Hematopoietic multipotent progenitor cell treated with erythropoietin and hydrocortisone succinate and interleukin-3 and kit ligand, for 6 days (in vitro differentiated cells): ENCODE measurements around the gene CISH.

Experiments used
- DNase-seq: peaks from one replicate; pipeline ENCODE4 v3.0.0-alpha.2; 2015

The CISH gene, protein sequence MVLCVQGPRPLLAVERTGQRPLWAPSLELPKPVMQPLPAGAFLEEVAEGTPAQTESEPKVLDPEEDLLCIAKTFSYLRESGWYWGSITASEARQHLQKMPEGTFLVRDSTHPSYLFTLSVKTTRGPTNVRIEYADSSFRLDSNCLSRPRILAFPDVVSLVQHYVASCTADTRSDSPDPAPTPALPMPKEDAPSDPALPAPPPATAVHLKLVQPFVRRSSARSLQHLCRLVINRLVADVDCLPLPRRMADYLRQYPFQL

DNA sequence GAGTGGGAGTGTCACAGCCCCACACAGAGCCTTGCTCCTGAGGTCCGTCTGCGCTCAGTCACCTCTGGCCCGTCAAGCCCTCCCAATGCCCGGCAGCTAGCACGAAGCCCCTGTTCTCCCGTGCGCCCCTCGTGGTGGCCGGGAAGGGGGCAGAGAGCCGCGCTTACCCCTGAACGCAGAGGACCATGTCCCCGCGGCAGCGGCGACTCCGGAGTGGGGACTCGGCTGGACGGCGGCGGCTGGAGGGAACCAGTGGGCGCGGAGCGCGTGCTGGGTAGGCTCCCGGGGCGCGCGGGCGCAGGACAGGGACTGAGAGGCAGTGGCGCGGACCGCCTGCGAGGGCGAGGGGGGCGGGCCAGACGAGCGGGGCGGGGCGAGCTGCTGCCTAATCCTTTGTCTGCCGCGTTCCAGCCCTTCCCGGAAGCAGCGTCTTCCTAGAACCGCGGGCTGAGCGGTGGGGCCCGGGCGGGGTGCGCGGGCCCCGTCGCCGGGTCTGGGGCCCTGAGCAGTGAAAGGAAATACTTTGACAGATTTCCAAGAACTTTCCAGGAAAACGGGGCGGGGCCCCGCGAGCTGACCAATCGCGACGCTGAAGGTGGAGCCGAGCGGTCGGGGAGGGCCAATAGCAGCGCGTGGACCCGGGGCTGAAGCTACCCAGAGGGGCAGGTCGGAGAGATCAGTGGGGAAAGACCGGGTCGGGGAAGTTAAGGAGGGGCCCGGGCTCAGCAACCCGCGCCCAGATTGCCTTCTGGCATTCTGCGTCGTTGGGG lies at the start of gene CISH:
Gene CISH, minus strand, starts transcription at position 311 of the 770 bp plus-strand sequence. Its CDS starts 124 bp downstream, at position 187.
- DNase-seq, result peak; percentile 99

DNA sequence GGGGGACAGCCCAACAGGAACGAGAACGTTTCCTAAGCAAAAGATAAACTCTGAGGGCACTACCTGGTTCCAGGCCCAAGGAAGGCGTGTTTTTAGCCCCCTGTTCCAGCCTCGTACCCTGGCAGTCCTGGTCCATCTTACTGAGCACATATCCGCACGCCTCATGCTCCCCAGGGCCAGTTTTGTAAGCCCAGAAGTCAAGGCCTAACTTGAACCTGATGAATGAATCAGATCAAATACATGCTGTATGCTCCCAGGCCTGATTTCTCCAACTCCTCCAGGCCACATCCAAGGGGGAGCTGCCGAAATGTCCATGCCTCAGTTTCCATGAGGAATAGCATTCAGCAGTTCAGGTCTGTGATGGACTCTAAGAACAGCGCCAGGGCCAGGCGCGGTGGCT lies 48.8 kb upstream of the CISH start:
- no peak for DNase-seq

DNA sequence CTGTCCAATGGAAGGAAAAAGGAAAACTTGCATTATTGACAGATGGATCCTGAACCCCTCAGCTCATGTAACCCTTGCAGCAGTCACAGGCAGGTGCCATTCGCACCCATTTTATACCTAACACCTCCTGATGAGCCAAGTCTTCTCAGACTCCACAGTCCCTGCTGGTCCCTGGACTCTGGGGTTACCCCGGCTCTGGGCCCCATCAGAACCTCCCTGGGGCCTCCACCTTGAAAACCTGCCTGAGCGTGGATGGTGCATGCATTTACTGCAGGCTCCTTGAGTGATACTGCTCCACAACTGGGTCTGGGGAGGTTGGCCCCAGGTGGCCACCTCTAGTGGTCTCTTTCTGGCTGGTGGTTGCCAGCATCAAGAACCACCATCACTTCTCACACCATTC lies 47.3 kb upstream of the CISH start:
- no peak for DNase-seq

DNA sequence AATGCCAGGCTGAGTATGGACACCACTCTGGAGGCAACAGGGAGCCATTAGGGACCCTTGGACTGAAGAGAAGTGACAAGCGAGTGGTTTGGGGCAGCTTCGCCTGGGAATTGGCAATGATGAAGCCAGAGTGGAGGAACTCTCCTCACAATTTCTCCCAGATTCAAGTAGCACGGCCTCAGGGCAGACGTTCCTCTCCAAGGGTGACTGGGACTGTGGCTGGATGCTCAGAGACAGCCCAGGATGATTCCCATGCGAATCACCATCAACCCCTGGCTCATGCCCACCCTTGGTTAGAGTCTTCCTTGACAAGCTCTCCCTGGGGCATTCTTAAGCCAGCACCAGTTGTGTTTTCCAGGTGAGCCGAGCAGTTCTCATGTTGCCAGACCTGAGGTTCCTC lies 46.8 kb upstream of the CISH start:
- no peak for DNase-seq

DNA sequence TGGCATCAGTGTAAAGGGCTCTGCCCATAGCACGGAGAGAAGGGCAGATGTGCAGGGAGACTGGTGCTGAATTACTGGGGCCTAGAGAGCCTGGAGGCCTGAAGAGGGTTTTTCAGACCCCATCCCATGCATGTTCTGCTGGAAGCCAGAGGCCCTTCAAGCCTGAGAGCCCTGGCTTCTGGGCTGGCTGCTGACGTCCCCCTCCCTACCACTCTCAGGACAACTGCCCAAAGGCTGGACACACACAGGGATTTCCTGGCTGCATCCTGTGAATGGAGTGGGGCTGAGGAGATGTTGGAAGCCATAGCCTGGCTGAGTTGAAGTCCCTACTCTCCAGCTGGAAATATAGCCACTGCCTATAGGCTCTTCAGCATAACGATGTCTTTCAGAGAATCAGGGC lies 46.2 kb upstream of the CISH start:
- DNase-seq, result no peak

DNA sequence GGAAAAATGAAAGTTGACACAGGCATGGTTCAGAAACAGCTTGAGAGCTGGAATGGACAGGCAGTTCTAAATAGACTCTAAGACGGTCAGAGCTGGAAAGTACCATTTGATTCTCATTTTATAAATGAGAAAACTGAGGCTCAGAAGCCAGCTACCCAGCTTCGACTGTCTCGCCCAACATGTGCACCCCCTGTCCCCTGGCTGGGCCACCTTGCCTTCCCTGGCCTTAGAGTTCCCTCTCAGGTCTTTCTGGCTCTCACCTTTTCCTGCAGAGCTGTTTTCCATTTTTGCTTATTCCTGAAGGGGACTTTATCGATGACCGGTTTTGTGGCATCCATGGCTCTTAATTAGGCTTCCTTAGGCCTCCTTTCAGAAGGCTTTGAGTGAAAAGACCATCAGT lies 45.8 kb upstream of the CISH start:
- DNase-seq, result no peak

DNA sequence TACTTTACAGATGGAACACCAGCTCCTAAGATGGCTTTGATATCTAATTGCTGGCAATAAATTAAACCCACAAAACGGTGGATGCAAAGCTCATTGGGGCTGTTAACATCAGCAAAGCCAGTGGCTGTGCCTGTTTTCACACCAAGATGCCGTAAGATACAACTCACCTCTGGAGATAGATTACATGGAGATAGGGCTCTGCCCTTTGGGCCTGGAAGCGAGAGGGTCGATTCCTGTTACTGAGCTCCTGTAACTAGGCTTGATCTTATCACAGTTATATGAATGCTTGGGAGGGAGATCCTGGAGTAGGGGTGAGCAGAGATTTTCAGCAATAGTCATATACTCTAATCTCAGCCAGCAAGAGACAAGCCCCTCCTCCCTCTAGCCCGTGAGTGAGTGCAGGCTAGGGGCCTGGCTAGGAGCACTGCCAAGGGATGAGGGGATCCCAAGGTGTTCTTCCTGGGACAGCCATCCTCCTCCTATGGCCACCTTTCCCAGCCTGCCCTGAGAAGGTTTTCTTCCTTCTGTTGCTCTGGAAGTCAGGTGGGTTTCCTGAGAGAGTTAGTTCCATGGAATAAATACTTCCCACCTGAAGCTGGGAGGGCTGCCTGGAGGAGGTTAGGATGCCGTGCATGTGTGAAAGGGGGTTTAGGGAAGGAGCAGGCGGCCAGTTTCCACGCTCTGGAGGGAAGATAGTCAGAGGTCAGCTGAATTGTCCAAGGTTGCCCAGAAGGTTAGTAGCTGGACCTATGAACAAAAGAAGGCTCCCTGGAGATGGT lies 45.0 kb upstream of the CISH start:
- no peak for DNase-seq

DNA sequence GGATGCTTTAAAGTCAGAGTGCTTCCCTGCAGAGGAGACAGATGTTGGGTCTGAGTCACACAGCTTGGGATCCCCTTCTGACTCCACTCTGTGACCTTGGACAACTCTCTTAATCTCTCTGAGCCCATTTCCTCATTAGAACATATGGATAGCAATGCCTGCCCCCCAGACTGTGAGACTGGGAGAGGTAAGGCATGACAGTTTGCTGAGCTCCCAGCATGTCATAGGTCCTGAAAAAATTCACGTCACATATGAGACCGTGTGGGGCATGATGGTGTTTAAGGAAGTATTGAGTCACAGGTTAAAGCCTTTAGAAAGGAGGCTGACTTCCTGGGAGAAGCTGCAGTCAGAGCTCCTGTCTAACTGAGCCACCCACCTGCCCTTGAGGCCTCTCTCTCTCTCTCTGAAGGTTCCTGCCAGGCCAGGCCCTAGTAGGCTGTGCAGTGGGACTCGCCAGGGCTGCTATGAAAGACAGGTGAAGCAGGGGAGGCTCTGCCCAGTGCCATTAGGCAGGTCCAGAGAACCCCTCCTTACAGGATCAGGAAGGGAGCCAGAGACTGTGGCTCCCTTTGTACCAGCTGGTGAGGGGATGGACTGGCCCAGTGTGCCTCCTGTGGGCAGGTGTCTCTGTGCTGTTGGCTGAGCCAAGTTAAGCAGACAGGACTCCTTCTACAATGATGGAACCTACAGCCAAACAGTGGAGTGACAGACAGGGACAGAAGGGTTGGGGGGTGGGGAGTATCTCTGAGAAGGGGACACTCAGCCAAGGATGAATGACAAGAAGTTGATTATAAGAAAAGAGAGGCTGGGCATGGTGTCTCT lies 43.6 kb upstream of the CISH start:
- DNase-seq, result no peak

DNA sequence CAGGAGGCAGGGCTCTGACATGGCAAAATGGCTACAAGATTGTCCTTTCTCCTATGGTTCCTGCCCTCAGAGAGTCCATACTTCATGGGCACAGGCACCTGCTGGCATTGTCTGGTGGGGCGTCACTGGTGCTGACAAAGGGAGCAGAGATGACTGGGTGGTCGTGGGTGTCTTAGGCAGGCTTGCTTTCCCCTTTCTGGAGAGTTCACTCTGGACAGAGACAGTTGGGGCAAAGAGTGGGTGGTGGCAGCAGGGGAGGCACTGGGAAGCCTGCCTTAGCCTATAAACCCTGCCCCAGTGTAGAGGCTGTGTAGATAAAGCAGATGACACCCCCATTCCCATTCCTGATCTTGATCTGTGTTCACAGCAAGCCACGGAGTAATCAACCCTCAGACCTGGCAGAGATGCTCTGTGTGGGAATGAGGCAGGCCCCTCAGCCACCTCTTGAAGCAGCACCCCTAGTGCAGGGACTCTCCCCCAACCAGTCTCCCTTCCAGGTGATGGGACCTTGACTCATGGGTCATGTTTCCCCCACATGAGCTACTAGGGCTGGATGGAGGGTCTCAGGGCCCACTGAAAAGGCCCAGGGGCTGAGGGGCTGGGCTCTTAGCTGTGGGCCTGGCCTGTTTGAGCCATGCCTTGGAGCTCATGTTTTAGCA lies 42.5 kb upstream of the CISH start:
- no peak for DNase-seq

DNA sequence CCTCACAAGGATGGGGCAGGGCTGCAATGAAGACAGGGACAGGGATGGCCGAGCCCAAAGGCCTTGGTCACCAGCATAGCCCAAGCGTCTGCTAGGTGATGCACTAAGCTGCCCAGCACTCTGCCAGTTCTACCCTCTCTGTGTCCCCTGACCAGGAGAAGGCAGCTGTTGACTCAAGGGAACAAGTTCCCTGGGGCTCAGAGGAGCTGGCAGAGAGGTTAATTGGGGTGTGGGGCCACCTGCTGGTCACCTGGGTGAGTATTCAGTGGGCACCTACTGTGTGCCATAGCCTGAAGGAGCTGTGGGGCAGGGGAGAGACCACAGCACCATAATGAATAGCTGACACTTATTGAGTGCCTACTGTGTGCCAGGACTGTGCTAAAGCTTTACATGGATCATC lies 41.1 kb upstream of the CISH start:
- DNase-seq, result peak; percentile 73

DNA sequence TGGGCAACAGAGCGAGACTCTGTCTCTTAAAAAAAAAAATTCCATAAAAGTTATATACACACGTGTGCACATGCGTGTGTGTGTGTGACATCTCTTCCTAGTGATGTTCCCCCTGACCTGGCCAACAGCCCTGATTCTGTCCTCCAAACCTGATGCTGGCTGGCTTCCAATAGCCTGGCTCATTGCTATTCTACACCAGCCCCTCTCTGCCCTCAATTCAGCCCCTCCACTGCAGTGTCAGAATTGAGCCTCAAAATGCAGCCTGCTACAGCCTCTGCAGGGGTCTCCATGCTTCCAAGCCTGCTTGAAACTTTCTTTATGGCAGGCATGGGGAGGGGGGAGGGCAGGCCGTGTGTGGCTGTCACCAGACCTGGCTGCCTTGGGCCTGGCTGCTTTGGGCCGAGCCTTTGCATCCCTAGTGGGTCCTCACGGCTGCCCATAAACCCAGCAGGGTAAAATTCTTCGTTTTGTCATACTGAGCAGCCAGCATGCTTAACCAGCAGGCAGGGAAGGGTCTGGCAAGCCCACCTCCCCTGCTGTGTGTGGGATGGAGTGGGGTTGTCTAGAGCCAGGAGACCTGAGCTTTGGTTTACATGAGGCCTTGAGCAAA lies 40.5 kb upstream of the CISH start:
- DNase-seq, result no peak

DNA sequence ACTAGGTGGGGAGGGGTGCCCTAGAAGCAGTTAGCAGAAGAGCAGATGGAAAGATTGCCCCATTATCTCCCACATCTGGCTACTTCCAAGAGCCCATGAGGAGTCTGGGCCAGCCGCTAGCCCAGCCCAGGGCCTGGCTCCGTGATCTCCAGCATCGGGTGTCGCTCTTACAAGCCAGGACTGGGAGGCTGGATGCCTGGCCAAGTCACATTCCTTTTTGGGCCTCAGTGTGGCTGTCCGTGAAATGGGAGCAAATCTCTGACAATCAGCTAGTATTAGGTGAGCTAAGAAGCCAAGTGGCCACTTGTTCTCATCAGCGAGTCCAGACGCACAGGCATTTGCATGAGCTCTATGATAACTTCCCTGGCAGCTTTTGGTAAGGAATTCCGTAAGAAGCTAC lies 39.9 kb upstream of the CISH start:
- no peak for DNase-seq

DNA sequence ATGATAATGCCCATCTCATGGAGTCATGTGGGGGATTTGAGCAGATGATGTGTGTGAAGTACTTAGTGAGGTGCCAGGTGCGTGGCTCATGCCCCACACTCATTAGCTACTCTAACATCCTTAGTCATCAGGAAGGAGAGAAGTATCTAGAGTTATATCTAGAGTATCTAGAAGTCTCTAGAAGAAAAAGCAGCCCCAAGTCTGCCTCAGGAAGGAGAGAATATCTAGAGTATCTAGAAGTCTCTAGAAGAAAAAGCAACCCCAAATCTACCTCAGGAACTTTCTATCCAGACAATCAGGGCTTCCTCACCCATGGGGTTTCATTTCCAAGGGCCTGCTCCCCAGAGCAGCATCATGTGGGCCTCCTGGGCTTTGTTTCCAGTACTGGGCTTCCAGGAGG lies 38.4 kb upstream of the CISH start:
- no peak for DNase-seq

DNA sequence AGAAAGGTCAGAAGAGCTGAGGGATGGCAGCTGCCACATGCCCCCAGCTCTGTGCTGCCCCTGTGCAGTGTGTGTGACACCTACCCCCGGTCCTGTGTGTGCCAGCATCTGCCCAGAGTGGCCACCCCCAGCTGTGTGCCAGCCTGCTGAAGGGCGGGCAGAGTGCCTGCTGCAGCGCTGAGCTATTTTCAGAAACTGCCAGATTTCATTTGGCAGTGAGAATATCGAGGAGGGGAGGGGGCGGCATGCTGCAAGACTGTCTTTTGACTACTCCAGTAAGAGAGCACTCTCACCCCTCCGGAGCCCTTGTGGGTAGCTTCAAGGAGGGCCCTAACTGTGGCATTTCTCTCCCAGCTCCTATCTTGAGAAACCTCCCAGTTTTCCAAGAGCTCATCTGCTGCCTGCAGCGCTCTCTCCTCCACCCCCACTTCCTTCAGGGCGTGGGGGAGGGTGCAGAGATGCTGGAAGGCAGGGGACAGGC lies 37.9 kb upstream of the CISH start:
- DNase-seq, result no peak

DNA sequence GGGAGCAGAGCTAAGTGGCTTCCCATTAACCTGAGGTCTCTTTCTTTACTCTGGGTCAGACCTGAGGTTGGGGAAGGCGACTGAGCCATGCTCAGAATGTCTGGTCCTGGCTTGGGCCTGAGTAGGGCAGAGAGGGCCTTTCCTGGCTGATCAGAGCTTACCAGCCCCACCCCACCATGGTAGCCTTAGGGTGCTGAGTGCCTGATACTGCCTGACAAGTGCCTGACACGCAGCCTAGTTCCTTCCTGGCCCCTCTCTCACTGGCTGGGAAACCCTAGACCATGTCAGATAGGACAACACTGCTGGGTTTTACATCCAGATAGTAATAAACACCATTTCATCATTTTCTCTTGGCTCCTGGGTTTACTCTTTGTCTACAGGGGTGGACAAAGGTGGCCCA lies 37.4 kb upstream of the CISH start:
- no peak for DNase-seq

DNA sequence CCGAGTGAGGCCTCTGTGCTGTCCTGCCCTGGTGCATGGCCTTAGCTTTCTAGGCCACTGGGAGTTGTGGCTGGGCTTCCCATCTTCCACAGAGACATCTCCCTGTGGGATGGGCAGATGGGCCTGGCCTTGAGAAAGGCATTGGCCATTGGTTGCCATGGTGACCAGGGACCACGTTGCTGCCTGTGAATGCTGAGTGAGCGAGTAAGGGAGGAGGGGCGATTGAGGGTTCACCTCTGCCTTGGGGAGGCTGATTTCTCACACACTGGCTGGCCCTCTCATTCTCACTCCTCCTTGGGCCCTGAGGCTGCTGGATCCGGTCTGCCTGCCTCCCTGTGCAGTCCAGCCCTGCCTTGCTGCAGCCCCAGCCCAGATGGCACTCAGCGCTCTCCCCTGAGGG lies 36.7 kb upstream of the CISH start:
- DNase-seq, result no peak

DNA sequence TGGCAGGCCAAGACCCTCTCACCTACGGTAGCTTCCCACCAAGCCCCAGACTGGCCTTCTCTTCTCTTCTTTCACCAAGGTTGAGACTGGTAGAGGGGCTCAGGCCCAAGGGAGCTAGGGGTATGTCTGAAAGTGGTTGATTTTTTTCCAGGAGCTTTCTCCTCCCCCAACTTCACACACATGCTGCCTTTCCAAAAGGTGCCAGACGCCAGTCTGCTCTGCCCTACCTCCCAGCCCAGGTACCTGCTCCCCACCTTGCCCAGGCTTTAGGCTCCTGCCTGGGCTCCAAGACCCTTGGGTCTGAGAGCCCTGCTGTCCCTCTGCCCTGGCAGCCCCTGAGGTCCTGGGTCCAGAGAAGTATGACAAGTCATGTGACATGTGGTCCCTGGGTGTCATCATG lies 33.8 kb upstream of the CISH start:
- no peak for DNase-seq

DNA sequence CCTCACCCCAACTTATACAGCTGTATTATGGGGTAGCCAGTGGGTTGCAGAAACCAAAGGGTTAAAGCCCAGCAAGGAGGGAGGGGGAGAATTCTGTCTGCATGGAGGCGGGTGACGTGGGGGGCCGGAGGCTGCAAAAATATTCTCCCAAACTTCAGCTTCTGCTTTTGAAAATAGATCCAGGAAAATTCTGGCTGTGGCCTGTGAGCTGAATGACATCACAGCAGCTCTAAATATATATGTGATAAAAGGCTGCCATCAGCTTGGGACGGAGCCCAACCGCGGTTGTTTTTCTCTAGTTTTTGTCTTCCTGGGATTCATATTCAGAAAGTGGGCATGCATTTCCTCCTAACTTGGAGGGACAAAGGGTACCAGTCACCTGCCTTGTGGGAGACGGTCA lies 33.0 kb upstream of the CISH start:
- no peak for DNase-seq

DNA sequence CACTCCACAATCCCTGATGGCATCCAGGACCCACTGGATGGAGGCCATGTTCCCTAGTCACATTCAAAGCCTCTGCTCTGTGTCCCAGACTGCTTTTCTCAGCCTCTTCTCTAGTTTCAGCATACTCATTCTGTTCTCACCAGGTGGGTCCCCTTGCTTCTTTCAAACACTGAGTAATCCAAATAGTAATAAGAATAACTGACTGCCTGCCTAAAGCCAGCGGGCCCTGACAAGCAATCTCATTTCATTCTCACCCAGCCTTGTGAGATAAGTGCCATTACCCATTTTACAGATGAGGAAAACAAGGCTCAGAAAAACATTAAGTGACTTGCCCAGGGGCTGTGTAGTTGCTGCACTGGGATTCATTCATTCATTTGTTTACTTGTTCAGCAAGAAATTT lies 30.8 kb upstream of the CISH start:
- no peak for DNase-seq

DNA sequence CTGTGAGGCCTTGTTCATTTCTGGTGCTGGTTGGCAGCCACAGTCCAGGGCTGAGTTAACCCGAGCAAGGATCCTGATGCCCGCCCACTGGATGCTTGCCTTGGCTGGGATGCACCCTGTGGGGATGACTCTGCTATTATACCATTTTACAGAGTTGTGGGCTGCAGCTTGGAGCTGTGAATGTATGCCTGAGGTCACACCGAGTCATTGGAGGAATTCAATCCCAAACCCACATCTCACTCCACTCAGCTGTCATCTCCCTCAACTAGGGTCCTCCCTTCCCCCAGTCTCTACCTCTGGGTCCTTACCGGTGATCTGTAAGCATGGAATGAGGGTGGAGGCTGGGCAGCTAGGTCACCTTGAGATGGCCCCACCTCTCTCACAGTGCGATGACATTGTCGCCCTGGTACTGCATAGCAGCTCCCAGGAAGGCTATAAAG lies 27.5 kb upstream of the CISH start:
- DNase-seq, result no peak

DNA sequence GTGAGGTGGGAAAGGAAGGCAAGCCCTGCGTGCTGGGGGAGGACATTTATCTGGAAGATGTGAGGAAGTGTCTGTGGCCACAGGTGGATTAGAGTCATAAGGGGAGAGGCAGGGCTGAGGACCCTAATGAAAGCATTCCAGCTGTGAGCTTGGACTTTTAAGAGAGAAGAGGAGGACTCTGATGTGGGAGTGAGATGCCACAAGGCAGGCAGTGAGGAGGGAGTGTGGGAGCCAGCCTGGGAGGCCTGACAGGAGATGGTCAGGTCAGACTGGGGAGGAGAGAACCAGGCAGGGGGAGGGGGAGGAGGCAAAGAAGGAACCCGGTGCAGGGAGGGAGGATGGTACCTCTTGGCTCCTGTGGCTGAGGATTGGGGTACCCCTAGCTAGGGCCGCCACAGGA lies 26.4 kb upstream of the CISH start:
- DNase-seq, result no peak

DNA sequence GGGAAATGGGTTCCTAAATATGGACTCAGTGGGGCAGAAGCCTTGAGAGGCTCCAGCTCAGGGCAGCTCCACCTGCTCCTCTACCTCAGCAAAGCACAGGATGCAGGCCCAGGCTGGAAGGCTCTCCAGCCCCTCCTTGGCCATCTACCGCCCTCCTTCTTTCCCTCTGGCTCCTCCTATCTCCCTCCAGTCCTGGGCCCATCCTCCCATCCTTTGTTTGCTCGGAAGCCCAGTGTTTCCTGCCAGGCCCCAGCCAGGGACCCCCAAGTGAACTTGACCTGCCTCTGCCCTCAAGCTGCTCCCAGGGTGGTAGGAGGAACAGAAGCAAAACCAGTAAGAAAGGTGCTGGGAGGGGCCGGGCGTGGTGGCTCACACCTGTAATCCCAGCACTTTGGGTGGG lies 25.4 kb upstream of the CISH start:
- no peak for DNase-seq
